ENCODE data around the gene PATJ.

PATJ gene

DNA sequence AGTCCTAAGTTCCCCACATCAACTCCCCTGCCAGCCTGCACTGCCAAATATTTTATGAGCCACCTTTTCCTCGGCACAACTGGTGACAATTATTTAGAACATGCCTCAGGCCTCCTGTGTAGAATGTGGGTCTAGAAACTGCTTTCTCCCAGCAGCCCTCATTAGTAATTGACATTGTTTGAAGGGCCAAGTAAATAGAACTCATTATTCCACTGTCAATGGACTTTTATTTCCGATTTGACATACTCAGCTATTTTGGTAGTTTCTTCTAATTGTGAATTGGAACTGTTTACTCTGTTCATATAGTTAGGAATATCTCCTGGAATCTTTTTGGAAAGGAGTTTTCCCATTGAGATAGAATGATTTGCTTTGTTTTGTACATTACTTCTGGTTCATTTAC, 283.6 kb downstream of the PATJ start:
- Mint-ChIP-seq H3K36me3 (ENCODE audit: insufficient read depth) (no peaks in the 10 kb centered on the region), H3K27ac (no peak overlapping the region), H3K4me1 (ENCODE audit: low read depth in 2 of 2) (peaks cover 2 to 4% of the 10 kb centered on the region in 2 donors), H3K4me3 (no peak overlapping the region), H3K27me3 (no peaks in the 10 kb centered on the region), H3K9me3 (no peaks in the 10 kb centered on the region)
- ATAC-seq (replicated peaks) (no peak), DNase-seq (no peak)

DNA sequence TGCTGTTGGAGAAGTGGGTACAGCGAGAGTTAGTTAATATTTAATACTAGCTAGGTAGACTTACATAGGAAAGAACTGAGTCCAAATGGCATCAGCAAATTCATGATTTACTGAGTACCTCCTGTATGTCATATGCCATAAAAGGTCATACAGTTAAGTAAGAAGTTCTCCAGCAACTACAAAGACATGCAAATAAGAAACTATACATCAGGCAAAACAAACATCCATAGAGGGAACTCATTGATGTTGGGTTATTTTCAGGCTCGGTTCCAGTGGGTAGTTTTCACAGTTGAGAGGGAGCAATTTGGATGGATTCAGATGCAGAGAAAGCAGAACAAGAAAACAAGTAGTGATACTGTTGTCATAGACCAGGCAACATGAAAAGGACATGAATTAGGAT, 287.4 kb downstream of the PATJ start:
- Mint-ChIP-seq H3K36me3 (ENCODE audit: insufficient read depth) (no peaks in the 10 kb centered on the region), H3K9me3 (no peaks in the 10 kb centered on the region), H3K27ac (no peak overlapping the region), H3K4me1 (ENCODE audit: low read depth in 2 of 2) (no peaks in the 10 kb centered on the region), H3K4me3 (no peak overlapping the region), H3K27me3 (no peaks in the 10 kb centered on the region)
- ATAC-seq (replicated peaks) (no peak), DNase-seq (no peak)

DNA sequence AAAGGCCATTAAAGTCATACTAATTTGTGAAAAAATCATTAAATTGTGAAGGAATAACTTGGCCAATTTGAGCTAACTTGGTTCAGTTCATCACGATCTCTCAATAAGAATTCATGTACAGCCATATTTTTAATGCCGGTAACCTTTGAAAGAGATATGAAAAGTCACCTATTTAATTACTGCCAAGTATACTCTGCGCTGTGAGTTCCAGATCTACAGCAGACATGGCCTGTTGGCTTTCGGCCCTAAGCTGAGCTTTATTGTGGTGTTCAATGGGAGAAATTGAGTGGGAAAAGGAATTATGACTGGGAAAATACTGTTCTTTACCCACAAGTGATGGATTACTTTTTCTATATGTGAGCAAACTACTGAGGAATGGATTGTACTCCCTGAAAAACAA, 292.5 kb downstream of the PATJ start:
- DNase-seq (no peak), ATAC-seq (replicated peaks) (no peak)
- Mint-ChIP-seq H3K9me3 (no peaks in the 10 kb centered on the region), H3K4me3 (no peak overlapping the region), H3K36me3 (ENCODE audit: insufficient read depth) (no peaks in the 10 kb centered on the region), H3K27me3 (no peaks in the 10 kb centered on the region), H3K4me1 (ENCODE audit: low read depth in 2 of 2) (peaks cover 0 to 4% of the 10 kb centered on the region in 2 donors), H3K27ac (no peak overlapping the region)

DNA sequence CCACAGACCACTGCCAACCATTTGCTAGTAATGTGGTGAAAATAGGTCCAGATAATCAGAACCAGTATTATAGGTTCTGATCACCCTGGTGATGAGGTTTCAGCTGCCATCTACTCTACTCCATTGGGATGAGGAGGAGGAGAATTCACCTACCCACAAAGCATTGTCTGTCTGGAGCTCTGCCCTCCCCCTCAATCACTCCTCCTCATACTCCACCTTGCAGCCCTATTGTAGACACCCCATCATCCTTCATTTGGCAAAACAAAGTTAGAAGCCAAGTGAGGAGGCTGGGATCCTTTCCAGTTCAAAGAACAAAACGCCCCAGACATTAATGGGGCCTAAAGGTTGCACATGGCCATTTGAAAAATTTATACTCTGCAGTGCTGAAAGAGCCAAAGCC, 295.0 kb downstream of the PATJ start:
- Mint-ChIP-seq H3K9me3 (no peaks in the 10 kb centered on the region), H3K4me3 (no peak overlapping the region), H3K36me3 (ENCODE audit: insufficient read depth) (no peaks in the 10 kb centered on the region), H3K4me1 (ENCODE audit: low read depth in 2 of 2) (peaks cover 0 to 4% of the 10 kb centered on the region in 2 donors), H3K27ac (no peak overlapping the region), H3K27me3 (no peaks in the 10 kb centered on the region)
- DNase-seq, result no peak
- ATAC-seq (replicated peaks), result no peak

DNA sequence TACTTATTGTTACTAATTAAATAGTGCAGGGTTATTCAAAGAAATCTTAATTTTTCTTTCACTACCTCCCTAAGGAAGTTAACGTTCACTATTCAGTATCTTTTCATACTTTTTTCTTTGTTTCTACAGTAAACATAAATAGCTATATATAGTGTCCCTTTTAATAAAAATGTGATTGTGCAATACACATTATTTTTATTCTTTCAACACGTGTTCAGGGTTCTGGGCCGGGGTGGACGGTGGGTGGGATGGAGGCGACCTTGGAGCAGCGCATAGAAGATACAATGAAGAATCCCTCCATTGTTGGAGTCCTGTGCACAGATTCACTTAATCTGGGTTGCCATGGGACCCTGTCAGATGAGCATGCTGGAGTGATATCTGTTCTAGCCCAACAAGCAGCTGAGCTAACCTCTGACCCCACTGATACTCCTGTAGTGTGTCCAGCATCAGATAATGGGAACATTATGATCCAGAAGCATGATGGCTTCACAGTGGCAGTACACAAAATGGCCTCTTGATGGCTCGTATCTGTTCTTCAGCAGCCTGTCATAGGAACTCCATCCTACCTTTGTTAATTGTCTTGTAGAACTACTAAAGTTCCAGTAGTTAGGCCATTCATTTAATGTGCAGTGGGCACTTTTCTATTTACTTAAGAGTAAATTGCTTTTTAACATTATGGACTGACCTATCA, 296.5 kb downstream of the PATJ start:
- Mint-ChIP-seq H3K9me3 (no peaks in the 10 kb centered on the region), H3K27me3 (no peaks in the 10 kb centered on the region), H3K36me3 (ENCODE audit: insufficient read depth) (peaks cover 4% of the 10 kb centered on the region), H3K4me1 (ENCODE audit: low read depth in 2 of 2) (peaks cover 0 to 4% of the 10 kb centered on the region in 2 donors), H3K27ac (no peak overlapping the region), H3K4me3 (no peak overlapping the region)
- no peak for DNase-seq
- no peak for ATAC-seq (replicated peaks)

DNA sequence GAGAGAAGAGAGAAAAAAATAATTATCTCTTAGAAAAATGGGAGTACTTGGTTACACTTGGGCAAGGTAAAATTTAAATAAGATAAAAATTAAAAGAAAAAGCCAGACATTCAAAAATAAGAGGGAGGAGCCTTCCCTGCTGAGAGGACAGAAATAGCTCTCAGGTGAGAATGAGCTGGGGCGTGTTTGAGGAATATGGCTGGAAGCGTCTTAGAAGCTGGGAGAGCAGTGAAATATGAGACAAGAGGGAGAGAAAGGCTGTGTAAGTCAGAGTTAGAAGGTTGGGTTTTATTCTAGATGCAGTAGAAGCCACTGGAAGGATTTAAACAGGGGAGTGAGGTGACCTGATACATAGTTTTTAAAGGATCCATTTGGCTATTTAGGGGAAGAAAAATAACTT, 298.2 kb downstream of the PATJ start:
- Mint-ChIP-seq H3K27ac (no peak overlapping the region), H3K9me3 (no peaks in the 10 kb centered on the region), H3K4me1 (ENCODE audit: low read depth in 2 of 2) (peaks cover 0 to 4% of the 10 kb centered on the region in 2 donors), H3K27me3 (no peaks in the 10 kb centered on the region), H3K4me3 (no peak overlapping the region), H3K36me3 (ENCODE audit: insufficient read depth) (peaks cover 4% of the 10 kb centered on the region)
- DNase-seq, result no peak
- no peak for ATAC-seq (replicated peaks)

DNA sequence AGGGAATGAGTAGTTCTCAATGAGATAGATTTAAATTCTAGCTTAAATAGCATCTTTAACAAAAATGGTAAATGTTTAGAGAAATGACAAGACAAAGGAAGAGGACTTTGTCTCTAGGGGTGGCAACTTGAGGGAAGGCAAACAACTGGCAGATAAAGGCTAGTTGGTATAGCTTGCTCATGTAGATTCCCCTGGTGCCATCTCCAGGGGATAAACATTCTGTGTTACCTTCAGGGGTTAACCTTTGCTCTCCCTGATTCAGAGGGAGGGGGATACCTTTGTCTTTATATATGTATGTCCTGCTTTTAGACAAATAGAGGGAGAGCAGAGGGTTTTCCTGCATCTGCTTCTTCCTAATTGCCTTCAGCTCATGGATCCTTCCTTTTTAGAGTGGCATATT, 298.7 kb downstream of the PATJ start:
- Mint-ChIP-seq H3K36me3 (ENCODE audit: insufficient read depth) (peaks cover 4% of the 10 kb centered on the region), H3K4me1 (ENCODE audit: low read depth in 2 of 2) (peaks cover 0 to 3% of the 10 kb centered on the region in 2 donors), H3K9me3 (no peaks in the 10 kb centered on the region), H3K27me3 (no peaks in the 10 kb centered on the region), H3K4me3 (no peak overlapping the region), H3K27ac (no peak overlapping the region)
- no peak for ATAC-seq (replicated peaks)
- no peak for DNase-seq

DNA sequence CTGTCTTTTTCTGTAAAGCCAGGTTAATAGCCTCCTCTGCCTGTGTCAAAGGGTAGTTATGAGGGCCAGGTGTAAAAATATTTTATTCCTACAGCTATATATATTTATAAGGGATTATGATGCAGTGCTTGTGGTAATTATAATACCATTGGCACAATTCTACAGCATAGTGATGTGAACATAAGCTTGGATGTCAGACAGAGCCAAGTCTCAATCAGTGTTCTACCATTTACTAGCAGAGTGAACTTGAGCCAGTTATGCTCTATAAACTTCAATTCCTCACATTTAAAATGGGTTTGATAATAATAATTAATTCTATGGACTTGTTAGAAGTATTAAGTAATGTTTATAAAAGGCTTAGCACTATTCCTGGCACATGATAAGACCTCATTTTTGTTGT, 300.9 kb downstream of the PATJ start:
- H3K4me3 Mint-ChIP-seq, result no peak overlapping the region
- DNase-seq (no peak), ATAC-seq (replicated peaks) (no peak)
- no peaks in the 10 kb centered on the region for H3K27me3 Mint-ChIP-seq
- H3K4me1 Mint-ChIP-seq (ENCODE audit: low read depth in 2 of 2), result no peaks in the 10 kb centered on the region
- peaks cover 7% of the 10 kb centered on the region for H3K36me3 Mint-ChIP-seq (ENCODE audit: insufficient read depth)
- no peaks in the 10 kb centered on the region for H3K9me3 Mint-ChIP-seq
- H3K27ac Mint-ChIP-seq, result no peak overlapping the region

DNA sequence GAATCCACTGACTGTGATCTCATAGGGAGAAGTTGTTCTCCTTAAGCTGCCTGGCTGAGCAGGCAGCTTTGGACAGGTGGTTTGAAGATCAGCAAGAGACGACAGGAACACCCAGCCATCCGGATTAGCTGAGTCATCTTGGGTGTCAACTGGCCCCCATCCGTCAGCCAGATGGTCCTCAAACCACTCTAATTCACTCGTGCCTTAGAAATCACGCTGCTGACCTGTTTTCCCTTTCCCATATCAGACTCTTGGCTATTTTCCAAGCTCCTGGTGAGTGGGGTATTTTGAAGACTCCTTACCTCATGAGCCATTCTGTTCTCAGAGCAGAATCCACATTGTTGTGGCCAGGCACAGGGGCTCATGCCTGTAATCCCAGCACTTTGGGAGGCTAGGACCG, 303.3 kb downstream of the PATJ start:
- ATAC-seq (replicated peaks), result no peak
- H3K4me3 Mint-ChIP-seq, result no peak overlapping the region
- no peaks in the 10 kb centered on the region for H3K27me3 Mint-ChIP-seq
- H3K36me3 Mint-ChIP-seq (ENCODE audit: insufficient read depth), result peaks cover 11% of the 10 kb centered on the region
- no peak for DNase-seq
- no peaks in the 10 kb centered on the region for H3K9me3 Mint-ChIP-seq
- no peaks in the 10 kb centered on the region for H3K4me1 Mint-ChIP-seq (ENCODE audit: low read depth in 2 of 2)
- H3K27ac Mint-ChIP-seq, result no peak overlapping the region

DNA sequence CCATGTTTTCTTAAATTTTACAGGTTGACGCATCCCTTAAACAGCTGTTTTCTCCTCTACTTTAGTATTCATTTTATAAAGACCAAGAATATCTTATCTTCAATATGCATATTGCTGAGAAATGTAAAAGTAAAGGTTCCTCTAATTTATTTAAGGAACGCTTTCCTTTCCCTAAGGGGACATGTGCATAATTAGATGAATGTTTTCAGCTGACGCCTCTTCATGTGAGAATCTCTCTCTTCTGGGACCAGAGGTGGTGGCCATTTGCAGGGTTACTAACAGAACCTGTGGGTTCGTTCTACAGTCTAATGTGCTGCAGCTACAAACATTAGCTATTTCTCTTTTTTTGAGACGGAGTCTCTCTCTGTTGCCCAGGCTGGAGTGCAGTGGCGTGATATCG, 304.6 kb downstream of the PATJ start:
- peaks cover 14% of the 10 kb centered on the region for H3K36me3 Mint-ChIP-seq (ENCODE audit: insufficient read depth)
- H3K27ac Mint-ChIP-seq, result no peak overlapping the region
- no peaks in the 10 kb centered on the region for H3K9me3 Mint-ChIP-seq
- DNase-seq, result no peak
- H3K4me3 Mint-ChIP-seq, result no peak overlapping the region
- no peaks in the 10 kb centered on the region for H3K27me3 Mint-ChIP-seq
- H3K4me1 Mint-ChIP-seq (ENCODE audit: low read depth in 2 of 2), result no peaks in the 10 kb centered on the region
- ATAC-seq (replicated peaks), result no peak

DNA sequence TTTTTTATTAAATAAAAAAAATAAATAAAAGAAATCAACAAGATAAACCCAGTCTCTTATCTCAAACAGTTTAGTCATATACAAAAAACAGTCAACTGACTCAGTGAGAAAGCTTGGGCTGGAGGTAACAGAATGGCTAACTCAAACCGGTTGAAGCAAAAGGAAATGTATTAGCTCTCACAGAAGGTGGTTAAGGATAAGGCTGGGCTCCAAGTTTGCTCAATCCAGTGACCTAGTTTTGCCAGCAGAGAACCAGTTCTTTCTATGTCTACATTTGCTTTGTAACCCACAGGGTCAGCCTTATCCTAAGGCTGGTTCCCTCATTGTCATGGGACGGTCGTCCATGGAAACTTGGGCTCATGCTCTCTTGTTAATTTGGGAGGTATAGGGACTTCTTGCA, 307.9 kb downstream of the PATJ start:
- no peaks in the 10 kb centered on the region for H3K27me3 Mint-ChIP-seq
- no peak overlapping the region for H3K27ac Mint-ChIP-seq
- H3K4me1 Mint-ChIP-seq (ENCODE audit: low read depth in 2 of 2), result no peaks in the 10 kb centered on the region
- no peak for DNase-seq
- H3K9me3 Mint-ChIP-seq, result no peaks in the 10 kb centered on the region
- no peak overlapping the region for H3K4me3 Mint-ChIP-seq
- peaks cover 21% of the 10 kb centered on the region for H3K36me3 Mint-ChIP-seq (ENCODE audit: insufficient read depth)
- ATAC-seq (replicated peaks), result no peak

DNA sequence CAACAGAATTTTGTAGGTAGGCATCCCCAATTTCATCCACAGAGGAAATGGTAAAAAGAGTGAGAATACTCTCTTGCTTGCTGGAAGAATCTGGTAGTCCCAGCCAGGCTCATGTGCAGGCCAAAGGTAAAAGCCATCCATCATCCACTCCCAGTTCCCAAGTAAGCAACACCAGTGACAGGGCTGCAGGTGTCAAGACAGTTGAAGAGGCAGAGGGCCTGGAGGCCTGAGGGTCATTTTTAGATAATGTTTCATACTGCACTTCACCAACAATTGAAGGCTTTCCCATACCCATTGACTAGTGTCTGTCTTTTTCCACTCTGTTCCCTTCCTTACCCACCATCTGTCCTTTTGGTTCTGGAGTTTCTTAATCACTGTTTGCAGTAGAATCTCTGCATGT, 310.7 kb downstream of the PATJ start:
- ATAC-seq (replicated peaks) (no peak), DNase-seq (no peak)
- H3K4me3 Mint-ChIP-seq, result no peak overlapping the region
- peaks cover 19% of the 10 kb centered on the region for H3K36me3 Mint-ChIP-seq (ENCODE audit: insufficient read depth)
- no peaks in the 10 kb centered on the region for H3K27me3 Mint-ChIP-seq
- no peak overlapping the region for H3K27ac Mint-ChIP-seq
- peaks cover 0 to 4% of the 10 kb centered on the region in 2 donors for H3K4me1 Mint-ChIP-seq (ENCODE audit: low read depth in 2 of 2)
- H3K9me3 Mint-ChIP-seq, result no peaks in the 10 kb centered on the region

DNA sequence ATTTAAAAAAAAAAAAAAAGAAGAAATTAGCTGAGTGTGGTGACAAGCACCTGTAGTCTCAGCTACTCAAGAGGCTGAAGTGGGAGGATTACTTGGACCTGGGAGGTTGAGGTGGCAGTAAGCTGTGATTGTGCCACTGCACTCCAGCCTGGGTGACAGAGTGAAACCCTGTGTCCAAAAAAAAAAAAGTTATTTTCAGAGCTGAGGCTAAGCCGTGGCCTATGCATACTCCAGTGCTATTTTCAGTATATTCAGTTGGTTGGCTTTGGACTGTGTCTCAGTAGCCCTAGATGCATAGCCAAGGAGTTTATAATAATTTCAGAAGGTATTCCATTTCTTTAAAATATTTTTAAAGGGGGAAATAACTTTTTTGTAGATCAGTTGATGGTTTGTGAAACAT, 311.9 kb downstream of the PATJ start:
- Mint-ChIP-seq H3K27ac (no peak overlapping the region), H3K36me3 (ENCODE audit: insufficient read depth) (peaks cover 19% of the 10 kb centered on the region)
- ATAC-seq (replicated peaks), result no peak

DNA sequence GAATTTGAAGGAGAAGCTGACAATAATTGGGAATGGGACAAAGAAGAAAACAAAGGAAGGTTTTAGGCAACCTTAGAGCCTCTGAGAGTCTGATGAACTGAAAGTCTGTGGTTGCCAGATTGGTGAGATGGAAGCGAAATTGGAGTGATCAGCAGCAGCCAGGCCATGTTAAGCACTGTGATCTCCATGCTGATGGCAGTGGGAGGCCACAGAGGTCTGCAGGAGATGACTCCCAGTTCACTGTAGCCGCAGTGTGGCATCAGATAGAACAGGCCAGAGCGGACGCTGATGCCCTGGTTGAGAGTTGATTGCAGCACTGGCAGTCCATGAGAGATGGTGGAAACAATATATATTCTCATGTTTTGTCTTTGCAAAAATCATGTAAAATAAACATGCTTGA, 314.9 kb downstream of the PATJ start:
- H3K9me3 Mint-ChIP-seq, result no peaks in the 10 kb centered on the region
- H3K4me1 Mint-ChIP-seq (ENCODE audit: low read depth in 2 of 2), result peaks cover 0 to 4% of the 10 kb centered on the region in 2 donors
- ATAC-seq (replicated peaks) (no peak), DNase-seq (no peak)
- H3K27me3 Mint-ChIP-seq, result no peaks in the 10 kb centered on the region
- no peak overlapping the region for H3K4me3 Mint-ChIP-seq
- peaks cover 12% of the 10 kb centered on the region for H3K36me3 Mint-ChIP-seq (ENCODE audit: insufficient read depth)
- no peak overlapping the region for H3K27ac Mint-ChIP-seq

More for the DNA sequence above, 311.9 kb downstream of the PATJ start:
- Mint-ChIP-seq H3K4me3 (no peak overlapping the region), H3K27me3 (no peaks in the 10 kb centered on the region), H3K4me1 (ENCODE audit: low read depth in 2 of 2) (peaks cover 0 to 4% of the 10 kb centered on the region in 2 donors), H3K9me3 (no peaks in the 10 kb centered on the region)
- no peak for DNase-seq
